IMR-90 (cell line): ENCODE measurements around the gene COQ8A. TPM values are rescaled to one million over a fixed set of nuclear protein-coding genes. Genes with fewer than 3 reads are reported as not detected.

Experiments
- ATAC-seq: fragments of 200-7000 bp; cut with Tn5 transposase; 2 replicates; pipeline ENCODE4 v1.9.1; 2020; ENCODE audit warnings: low read depth, mild to moderate bottlenecking, moderate library complexity
- BruUV-seq: library from RNA; stranded (reverse); fragments of 400-500 nt; replicated peaks from 2 replicates; lab custom pipeline; 2021; lab: Mats Ljungman, UMichigan
- CTCF ChIA-PET: fragments of 300-600 bp; formaldehyde crosslinking; extraction: SDS; loops from one replicate; lab custom pipeline; 2021; ENCODE audit warnings: antibody characterized with exemption; lab: Yijun Ruan, JAX
- POLR2A ChIA-PET: fragments of 300-600 bp; sonication (Branson Sonifier 250); formaldehyde crosslinking; loops from one replicate; lab custom pipeline; 2022; ENCODE audit warnings: antibody characterized with exemption; ENCODE audit not compliant: unreplicated experiment; lab: Charles Lee
- DNase-seq: peaks from one replicate; pipeline ENCODE4 v3.0.0; 2013
- H2AFZ ChIP-seq: replicated peaks from 2 replicates; pipeline ENCODE3; 2013; ENCODE audit warnings: low read length, mild to moderate bottlenecking; ENCODE audit not compliant: poor library complexity
- H2AK5ac ChIP-seq: 2 replicates; pipeline ENCODE4 v1.6.1; 2013; ENCODE audit warnings: low read depth, low read length, inconsistent platforms
- H2AK9ac ChIP-seq: replicated peaks from 2 replicates; pipeline ENCODE3; 2013; ENCODE audit warnings: mild to moderate bottlenecking, low read depth, low read length, moderate library complexity; ENCODE audit not compliant: poor library complexity
- H2BK120ac ChIP-seq: 2 replicates; pipeline ENCODE4 v1.6.1; 2013; ENCODE audit warnings: low read depth, low read length, inconsistent platforms
- H2BK15ac ChIP-seq: 3 replicates; pipeline ENCODE4 v1.6.1; 2013; ENCODE audit warnings: low read depth, low read length, inconsistent platforms
- H2BK20ac ChIP-seq: 2 replicates; pipeline ENCODE4 v1.6.1; 2013; ENCODE audit warnings: low read depth, mild to moderate bottlenecking, inconsistent platforms, low read length, moderate library complexity
- H2BK5ac ChIP-seq: 2 replicates; pipeline ENCODE4 v1.6.1; 2013; ENCODE audit warnings: mild to moderate bottlenecking, low read depth, low read length, inconsistent platforms; ENCODE audit not compliant: poor library complexity, severe bottlenecking
- H3K14ac ChIP-seq: replicated peaks from 2 replicates; pipeline ENCODE4 v1.6.1; 2013; ENCODE audit warnings: low read depth, low read length, inconsistent platforms
- H3K18ac ChIP-seq: 2 replicates; pipeline ENCODE4 v1.6.1; 2013; ENCODE audit warnings: low read depth, low read length, control low read depth
- H3K23ac ChIP-seq: 2 replicates; pipeline ENCODE4 v1.6.1; 2013; ENCODE audit warnings: low read depth, low read length, inconsistent platforms
- H3K27ac ChIP-seq: 2 replicates; pipeline ENCODE4 v1.5.1; 2013; ENCODE audit warnings: mild to moderate bottlenecking, control low read depth, low read length; ENCODE audit not compliant: insufficient read depth
- H3K27me3 ChIP-seq: 2 replicates; pipeline ENCODE4 v1.6.1; 2013; ENCODE audit warnings: low read length; ENCODE audit not compliant: control insufficient read depth, insufficient read depth
- H3K36me3 ChIP-seq: 2 replicates; pipeline ENCODE4 v1.6.1; 2013; ENCODE audit warnings: low read length, mixed read lengths; ENCODE audit not compliant: control insufficient read depth, insufficient read depth
- H3K4ac ChIP-seq: 2 replicates; pipeline ENCODE4 v1.6.1; 2013; ENCODE audit warnings: low read depth, low read length, inconsistent platforms
- H3K4me1 ChIP-seq: 2 replicates; pipeline ENCODE4 v1.6.1; 2013; ENCODE audit warnings: low read length, mixed read lengths; ENCODE audit not compliant: control insufficient read depth, insufficient read depth
- H3K4me2 ChIP-seq: 2 replicates; pipeline ENCODE4 v1.6.1; 2013; ENCODE audit warnings: low read depth, mild to moderate bottlenecking, control low read depth, low read length, moderate library complexity
- H3K4me3 ChIP-seq: 2 replicates; pipeline ENCODE4 v1.5.1; 2013; ENCODE audit warnings: low read depth, mild to moderate bottlenecking, control low read depth, low read length, moderate library complexity; ENCODE audit not compliant: insufficient read depth
- H3K56ac ChIP-seq: 2 replicates; pipeline ENCODE4 v1.6.1; 2013; ENCODE audit warnings: low read length, inconsistent platforms; ENCODE audit not compliant: insufficient read depth; ENCODE audit errors: extremely low read depth
- H3K79me1 ChIP-seq, 2 experiments: 2 replicates each; pipeline ENCODE4 v1.6.1; 2013; ENCODE audit warnings: low read length in 2 of 2, inconsistent platforms in 1 of 2, low read depth in 1 of 2
- H3K9ac ChIP-seq: 2 replicates; pipeline ENCODE4 v1.6.1; 2013; ENCODE audit warnings: low read depth, low read length, control low read depth
- H3K9me1 ChIP-seq: 2 replicates; pipeline ENCODE4 v1.6.1; 2013; ENCODE audit warnings: low read length, inconsistent platforms; ENCODE audit not compliant: insufficient read depth
- H3K9me3 ChIP-seq: 2 replicates; pipeline ENCODE4 v1.6.1; 2013; ENCODE audit warnings: low read length; ENCODE audit not compliant: control insufficient read depth, insufficient read depth
- H4K20me1 ChIP-seq: 2 replicates; pipeline ENCODE4 v1.6.1; 2013; ENCODE audit warnings: low read length, inconsistent platforms; ENCODE audit not compliant: insufficient read depth
- H4K5ac ChIP-seq: 2 replicates; pipeline ENCODE4 v1.6.1; 2013; ENCODE audit warnings: mild to moderate bottlenecking, low read depth, low read length, control low read depth
- H4K8ac ChIP-seq, 2 experiments: 2 replicates each; pipeline ENCODE4 v1.6.1; 2013; ENCODE audit warnings: low read depth in 2 of 2, low read length in 2 of 2, control low read depth in 1 of 2, inconsistent platforms in 1 of 2
- H4K91ac ChIP-seq: 2 replicates; pipeline ENCODE4 v1.6.1; 2013; ENCODE audit warnings: low read depth, low read length, inconsistent platforms; ENCODE audit not compliant: insufficient read depth
- BHLHE40 ChIP-seq: fragments of 150-350 bp; IDR thresholded peaks from 2 replicates; pipeline ENCODE4 v1.6.1; 2016; ENCODE audit warnings: mild to moderate bottlenecking, low read depth, low read length
- CEBPB ChIP-seq: IDR thresholded peaks from 2 replicates; pipeline ENCODE4 v1.6.1; 2012; ENCODE audit warnings: low read depth, low read length, improper control_type of control experiment
- CHD1 ChIP-seq: IDR thresholded peaks from 2 replicates; pipeline ENCODE4 v1.6.1; 2012; ENCODE audit warnings: low read depth, low read length, improper control_type of control experiment
- FOS ChIP-seq: fragments of 150-350 bp; IDR thresholded peaks from 2 replicates; pipeline ENCODE4 v1.6.1; 2016; ENCODE audit warnings: low read depth, low read length
- MXI1 ChIP-seq: IDR thresholded peaks from 2 replicates; pipeline ENCODE4 v1.6.1; 2012; ENCODE audit warnings: low read depth, mild to moderate bottlenecking, low read length, moderate library complexity, borderline replicate concordance
- POLR2A ChIP-seq: IDR thresholded peaks from 2 replicates; pipeline ENCODE4 v1.6.1; 2012; ENCODE audit warnings: mild to moderate bottlenecking, low read depth, low read length
- RAD21 ChIP-seq: IDR thresholded peaks from 2 replicates; pipeline ENCODE4 v1.6.1; 2012; ENCODE audit warnings: low read length, improper control_type of control experiment
- RFX5 ChIP-seq: IDR thresholded peaks from 2 replicates; pipeline ENCODE4 v1.8.0; 2012; ENCODE audit warnings: low read depth, mild to moderate bottlenecking, low read length, moderate library complexity
- SMC3 ChIP-seq: fragments of 150-350 bp; IDR thresholded peaks from 2 replicates; pipeline ENCODE4 v1.6.1; 2016; ENCODE audit warnings: low read depth, mild to moderate bottlenecking, antibody characterized with exemption, low read length, moderate library complexity
- USF2 ChIP-seq: fragments of 150-350 bp; IDR thresholded peaks from 2 replicates; pipeline ENCODE4 v1.6.1; 2017; ENCODE audit warnings: mild to moderate bottlenecking, antibody characterized with exemption, low read length, low read depth
- WGBS, 2 experiments: methylation state at CpG; one replicate each; pipeline versions ENCODE4 v1.1.5 to v1.1.7; 2013; ENCODE audit warnings: missing lambda C conversion rate in 2 of 2; ENCODE audit not compliant: insufficient read length in 1 of 2; ENCODE audit errors: extremely low coverage in 2 of 2; 5-methylcytosine and 5-hydroxymethylcytosine counted together
- dilution Hi-C: fragments of 300-500 bp; cut with HindIII; formaldehyde crosslinking; loops from one replicate; pipeline ENCODE4 v1.14.3; 2018; ENCODE audit warnings: low sequenced_read_pairs; ENCODE audit not compliant: unreplicated experiment
- in situ Hi-C: fragments of 300-500 bp; cut with MboI; formaldehyde crosslinking; loops from 3 replicates; pipeline ENCODE4 v1.14.3; 2019; ENCODE audit warnings: low sequenced_read_pairs, inconsistent platforms, mixed read lengths
- intact Hi-C: fragments of 100-400 bp; cut with micrococcal nuclease; formaldehyde crosslinking; loops from 2 replicates; pipeline ENCODE4 v1.10.0; 2022
- polyA plus RNA-seq, 3 experiments: library from polyadenylated mRNA; depleted of rRNA; stranded (reverse); fragments of >200 nt; gene quantifications; 2 replicates each; pipeline ENCODE4 v1.2.3, GENCODE V29; 2012; ENCODE audit warnings: low replicate concordance in 1 of 3
- total RNA-seq: library from RNA; depleted of rRNA; stranded (reverse); fragments of >200 nt; gene quantifications from 2 replicates; pipeline ENCODE4 v1.2.3, GENCODE V29; 2012

The COQ8A gene
- total and polyA plus RNA-seq, 2 of the 4 experiments (the other 2 are of a cell fraction): 3.8 to 6.1 TPM

- H3K4me3 ChIP-seq: no peak overlapping the region
- WGBS, 2 experiments: no CpG with 5 or more reads among the region's 2 CpGs
- in situ Hi-C loops: no loop called here
- H2BK120ac ChIP-seq: no peak overlapping the region
- H2AFZ ChIP-seq: no peak overlapping the region
- no peak for DNase-seq
- H3K14ac ChIP-seq: no peak overlapping the region
- no peak for ATAC-seq
- no peak overlapping the region for H3K27ac ChIP-seq
- POLR2A ChIA-PET: no interaction called here
- H4K91ac ChIP-seq: no peak overlapping the region
- no peak overlapping the region for H3K23ac ChIP-seq
- H3K36me3 ChIP-seq: no peaks in the 10 kb centered on the region
- H3K18ac ChIP-seq: no peak overlapping the region
- no peak overlapping the region for H3K4me2 ChIP-seq
- no peak overlapping the region for H2BK5ac ChIP-seq
- H2BK15ac ChIP-seq: no peak overlapping the region
- H2BK20ac ChIP-seq: no peak overlapping the region
- H3K9me3 ChIP-seq: no peaks in the 10 kb centered on the region
- CTCF ChIA-PET: no interaction called here
- intact Hi-C loops: no loop called here
- BruUV-seq: no TSS peak
- no peaks in the 10 kb centered on the region for H3K9me1 ChIP-seq
- H3K4me1 ChIP-seq: no peaks in the 10 kb centered on the region
- no peak overlapping the region for H3K9ac ChIP-seq
- dilution Hi-C loops: no loop called here
- TF ChIP-seq FOS (no peak), RAD21 (no peak), USF2 (no peak), RFX5 (no peak), BHLHE40 (no peak), CEBPB (no peak), SMC3 (no peak), CHD1 (no peak), POLR2A (no peak), MXI1 (no peak)
- no peak overlapping the region for H2AK5ac ChIP-seq
- H3K56ac ChIP-seq: no peak overlapping the region
- no peak overlapping the region for H4K5ac ChIP-seq
- no peaks in the 10 kb centered on the region for H3K79me1 ChIP-seq
- H3K27me3 ChIP-seq: no peaks in the 10 kb centered on the region
- no peak overlapping the region for H4K8ac ChIP-seq
- H2AK9ac ChIP-seq: no peak overlapping the region
- H3K4ac ChIP-seq: no peak overlapping the region
- no peaks in the 10 kb centered on the region for H4K20me1 ChIP-seq
Observed at GRCh38 chr1:226920446-226920894, 19.6 kb upstream of the COQ8A start.
